Esophagus (tissue), 2 donors: ENCODE measurements around the gene CTDSP2. TPM values are rescaled to one million over a fixed set of nuclear protein-coding genes. Genes with fewer than 3 reads are reported as not detected.

ENCODE experiments used
- H3K27ac ChIP-seq, 2 donors: one replicate each; pipeline ENCODE4 v1.5.1; 2013; ENCODE audit warnings: low read depth in 2 of 2, mild to moderate bottlenecking in 2 of 2, inconsistent platforms in 1 of 2, low read length in 1 of 2, moderate library complexity in 1 of 2
- H3K27me3 ChIP-seq, 2 donors: one replicate each; pipeline ENCODE4 v1.6.1; 2013; ENCODE audit warnings: low read length in 2 of 2, control low read depth in 1 of 2, mild to moderate bottlenecking in 1 of 2; ENCODE audit not compliant: insufficient read depth in 2 of 2, control insufficient read depth in 1 of 2
- H3K36me3 ChIP-seq, 2 donors: one replicate each; pipeline ENCODE4 v1.6.1; 2013; ENCODE audit warnings: low read length in 1 of 2; ENCODE audit not compliant: control insufficient read depth in 2 of 2, insufficient read depth in 2 of 2
- H3K4me1 ChIP-seq, 2 donors: one replicate each; pipeline ENCODE4 v1.6.1; 2013; ENCODE audit warnings: low read length in 1 of 2; ENCODE audit not compliant: control insufficient read depth in 2 of 2, insufficient read depth in 2 of 2
- H3K4me3 ChIP-seq, 2 donors: one replicate each; pipeline ENCODE4 v1.5.1; 2013; ENCODE audit warnings: low read length in 2 of 2, mild to moderate bottlenecking in 2 of 2, low read depth in 1 of 2, moderate library complexity in 1 of 2
- H3K9me3 ChIP-seq, 2 donors: one replicate each; pipeline ENCODE4 v1.6.1; 2013; ENCODE audit warnings: mild to moderate bottlenecking in 2 of 2, low read depth in 1 of 2, low read length in 1 of 2, moderate library complexity in 1 of 2; ENCODE audit not compliant: control insufficient read depth in 2 of 2, insufficient read depth in 1 of 2
- WGBS, 2 donors: extraction: QIAGEN DNeasy Blood & Tissue Kit; methylation state at CpG; one replicate each; pipeline ENCODE4 v1.1.7; 2013; 5-methylcytosine and 5-hydroxymethylcytosine counted together
- polyA plus RNA-seq, 2 donors: library from polyadenylated mRNA; stranded (reverse); fragments of 200-250 nt; gene quantifications; one replicate each; pipeline ENCODE4 v1.2.3, GENCODE V29; 2013
- donor health status: healthy with polysubstance abuse.
- donor health status: Bipolar disorder and iron deficiency.

CTDSP2 gene
- polyA plus RNA-seq, 2 donors: 22.4 to 34.7 TPM

DNA sequence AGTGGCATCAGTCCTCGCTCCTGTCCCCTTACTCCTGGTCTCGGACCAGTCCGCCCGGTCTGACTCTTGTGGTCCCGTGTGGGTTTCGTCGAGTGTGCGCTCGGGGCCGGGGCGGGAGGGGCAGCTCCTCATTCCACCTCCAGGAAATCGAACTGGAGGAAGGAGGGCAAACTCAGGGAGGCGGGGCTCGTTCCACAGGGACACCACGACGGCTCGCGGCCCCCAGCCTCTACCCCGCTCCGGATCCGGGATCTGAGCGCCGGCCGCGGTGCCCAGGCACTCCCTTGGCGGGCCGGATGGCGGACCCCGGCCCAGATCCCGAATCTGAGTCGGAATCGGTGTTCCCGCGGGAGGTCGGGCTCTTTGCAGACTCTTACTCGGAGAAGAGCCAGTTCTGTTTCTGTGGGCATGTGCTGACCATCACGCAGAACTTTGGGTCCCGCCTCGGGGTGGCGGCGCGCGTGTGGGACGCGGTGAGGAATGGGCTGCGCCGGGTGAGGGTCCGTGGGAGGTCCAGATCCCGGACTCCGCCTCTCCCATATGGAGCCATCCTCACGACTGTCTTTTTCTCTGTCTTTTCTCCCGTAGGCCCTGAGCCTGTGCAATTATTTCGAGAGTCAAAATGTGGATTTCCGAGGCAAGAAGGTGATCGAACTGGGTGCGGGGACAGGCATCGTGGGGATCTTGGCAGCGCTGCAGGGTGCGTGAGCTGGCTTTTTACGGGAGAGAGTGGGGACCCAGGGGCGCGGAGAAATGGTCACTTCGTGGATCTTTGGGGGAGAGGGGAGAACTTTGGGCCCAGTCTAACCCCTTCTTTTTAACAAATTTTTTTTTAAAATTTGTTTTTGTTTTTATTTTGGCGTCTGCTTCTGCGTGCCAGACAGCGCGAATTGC is 73.9 kb downstream of the CTDSP2 start, which contains the start of gene EEF1AKMT3:
TSS of gene EEF1AKMT3 (plus strand) at position 186 of the 894 bp plus-strand sequence. CDS start at position 297, 111 bp downstream.
- no peaks in the 10 kb centered on the region for H3K27me3 ChIP-seq
- peak within 1 kb of the TSS; percentile 80 to 85 for H3K4me3 ChIP-seq
- peak within 1 kb of the TSS; percentile 85 to 98 for H3K27ac ChIP-seq
- no peaks in the 10 kb centered on the region for H3K9me3 ChIP-seq
- WGBS, 2 donors: 1 to 3% methylated on average over 66 to 67 of the region's 67 CpGs
- H3K4me1 ChIP-seq: peaks cover 3 to 4% of the 10 kb centered on the region in 2 donors
- H3K36me3 ChIP-seq: peaks cover 0 to 7% of the 10 kb centered on the region in 2 donors

DNA sequence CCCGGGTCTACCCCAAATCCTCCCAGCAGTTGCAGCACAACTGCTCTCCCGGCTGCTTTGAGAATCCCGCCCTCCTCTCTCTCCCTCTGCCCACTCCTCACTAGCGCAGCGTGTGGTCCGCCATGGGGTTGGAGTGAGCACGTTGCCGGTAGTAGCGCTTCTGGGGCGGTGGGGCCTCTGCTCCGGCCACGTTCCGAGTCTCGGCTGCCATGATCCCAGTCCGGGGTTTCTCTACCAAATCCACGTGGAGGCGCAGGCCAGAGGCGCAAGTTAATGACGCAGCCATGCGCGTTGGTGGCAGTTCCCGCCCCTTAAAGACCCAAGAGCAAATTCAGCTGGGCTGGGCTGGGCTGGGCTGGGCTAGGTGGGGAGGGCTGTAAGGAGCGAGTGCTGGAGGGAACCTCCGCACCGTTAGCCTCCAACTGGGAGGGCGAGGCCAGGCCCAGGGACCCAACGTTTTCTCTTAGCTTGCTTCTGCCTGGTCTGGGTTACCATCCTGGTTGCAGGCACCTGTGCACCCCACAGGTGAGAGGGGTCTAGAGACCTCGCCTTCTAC is 74.6 kb downstream of the CTDSP2 start, which contains the start of gene METTL1:
TSS of gene METTL1 (minus strand) at position 233 of the 556 bp plus-strand sequence. CDS start at position 211, 22 bp downstream.
- peak within 1 kb of the TSS; percentile 85 to 98 for H3K27ac ChIP-seq
- peaks cover 4 to 5% of the 10 kb centered on the region in 2 donors for H3K4me1 ChIP-seq
- H3K36me3 ChIP-seq: peaks cover 0 to 7% of the 10 kb centered on the region in 2 donors
- H3K27me3 ChIP-seq: no peaks in the 10 kb centered on the region
- H3K9me3 ChIP-seq: no peaks in the 10 kb centered on the region
- H3K4me3 ChIP-seq: peak within 1 kb of the TSS; percentile 80 to 85
- 0% methylated on average over 28 of the region's 28 CpGs for WGBS, 2 donors

DNA sequence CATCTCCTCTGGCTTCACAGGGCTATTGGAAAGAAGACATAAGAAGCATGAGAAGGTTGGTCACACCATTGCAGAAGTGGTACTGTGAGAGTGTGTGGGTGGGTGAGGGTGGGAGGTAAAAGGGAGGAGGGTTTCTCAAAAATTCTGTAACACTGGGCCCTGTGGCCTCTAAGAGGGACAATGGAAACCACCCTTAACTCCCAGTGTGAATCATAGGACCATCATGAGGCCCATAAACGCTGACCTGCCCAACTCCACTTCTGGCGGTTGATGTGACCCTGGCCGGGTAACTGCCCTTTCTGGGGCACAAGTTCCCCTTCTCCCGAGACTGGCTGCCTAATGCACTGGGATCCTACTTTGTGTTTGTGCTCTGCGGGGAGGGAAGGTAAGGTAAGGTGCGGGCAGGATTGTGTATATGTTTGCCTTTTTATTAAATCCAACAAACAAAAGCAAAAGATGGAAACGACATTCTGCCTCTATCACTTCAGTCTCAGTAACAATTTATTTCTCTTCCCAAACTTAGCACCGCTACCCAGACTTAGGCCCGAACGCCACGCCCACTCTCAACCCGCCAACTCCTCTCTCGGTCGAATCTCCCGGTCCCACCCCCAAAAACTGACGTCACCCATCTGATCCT is 75.2 kb downstream of the CTDSP2 start:
- no peaks in the 10 kb centered on the region for H3K27me3 ChIP-seq
- H3K4me1 ChIP-seq: peaks cover 10% of the 10 kb centered on the region in 2 donors
- peak overlapping the region; percentile 85 to 98 for H3K27ac ChIP-seq
- H3K36me3 ChIP-seq: peaks cover 0 to 7% of the 10 kb centered on the region in 2 donors
- 0 to 2% methylated on average over 16 of the region's 16 CpGs for WGBS, 2 donors
- peak overlapping the region; percentile 80 to 85 for H3K4me3 ChIP-seq
- H3K9me3 ChIP-seq: no peaks in the 10 kb centered on the region

DNA sequence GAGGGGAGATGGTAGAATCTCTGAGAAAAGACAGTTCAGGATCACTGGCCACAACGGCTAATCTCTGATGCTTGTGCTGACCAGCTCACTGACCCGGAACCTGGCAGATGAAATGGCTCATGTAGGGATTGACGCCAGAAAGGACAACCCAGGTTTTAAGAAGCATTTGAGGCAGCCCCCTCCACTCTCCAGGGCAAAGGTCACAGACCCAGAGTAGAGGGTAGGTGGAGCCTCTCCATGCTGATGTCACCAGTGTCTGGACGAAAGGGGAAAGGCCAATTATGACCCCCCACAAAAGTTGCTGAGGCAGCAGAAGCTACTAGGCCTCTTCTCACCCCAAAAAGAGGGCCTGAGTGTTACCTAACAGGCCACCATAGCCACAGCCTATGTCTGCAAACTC is 75.8 kb downstream of the CTDSP2 start:
- peaks cover 0 to 7% of the 10 kb centered on the region in 2 donors for H3K36me3 ChIP-seq
- H3K9me3 ChIP-seq: no peaks in the 10 kb centered on the region
- H3K27ac ChIP-seq: no peak overlapping the region
- H3K27me3 ChIP-seq: no peaks in the 10 kb centered on the region
- peaks cover 16% of the 10 kb centered on the region in 2 donors for H3K4me1 ChIP-seq
- no peak overlapping the region for H3K4me3 ChIP-seq
- WGBS, 2 donors: 90 to 93% methylated on average over 4 of the region's 4 CpGs

Other genes starting within 250 kb of the CTDSP2 start
- gene DTX3, start 241.9 kb downstream of the CTDSP2 start, polyA plus RNA-seq: 10 to 100 TPM; 11.6 to 16.7 TPM
- gene ARHGEF25, start 235.3 kb downstream of the CTDSP2 start, polyA plus RNA-seq: 10 to 100 TPM; 18.4 to 20.8 TPM
- gene B4GALNT1, start 213.5 kb downstream of the CTDSP2 start, polyA plus RNA-seq: under 1 TPM; 0.10 to 0.18 TPM
- 100 to 1,000 TPM; 106 to 120 TPM for gene OS9, start 152.6 kb downstream of the CTDSP2 start, polyA plus RNA-seq
- under 1 TPM; 0.61 to 0.94 TPM for gene AGAP2, start 108.0 kb downstream of the CTDSP2 start, polyA plus RNA-seq
- 10 to 100 TPM; 16.3 to 19.8 TPM for gene TSPAN31, start 101.7 kb downstream of the CTDSP2 start, polyA plus RNA-seq
- 10 to 100 TPM; 22.1 to 52.6 TPM for gene CDK4, start 94.4 kb downstream of the CTDSP2 start, polyA plus RNA-seq
- 10 to 100 TPM in 1 of 2 donors, 1 to 10 TPM in 1; 8.0 to 10.9 TPM for gene MARCHF9, start 91.6 kb downstream of the CTDSP2 start, polyA plus RNA-seq
- gene CYP27B1, start 79.7 kb downstream of the CTDSP2 start, polyA plus RNA-seq: under 1 TPM; 0.64 to 0.96 TPM
- gene METTL1, start 74.6 kb downstream of the CTDSP2 start, polyA plus RNA-seq: 10 to 100 TPM; 18.8 to 19.3 TPM
- gene EEF1AKMT3, start 74.1 kb downstream of the CTDSP2 start, polyA plus RNA-seq: 1 to 10 TPM; 1.1 to 2.4 TPM
- 10 to 100 TPM; 20.5 to 30.4 TPM for gene TSFM, start 63.9 kb downstream of the CTDSP2 start, polyA plus RNA-seq
- 1 to 10 TPM; 2.1 to 4.4 TPM for gene AVIL, start 28.0 kb downstream of the CTDSP2 start, polyA plus RNA-seq
- gene ATP23, start 94.8 kb upstream of the CTDSP2 start, polyA plus RNA-seq: 10 to 100 TPM in 1 of 2 donors, 1 to 10 TPM in 1; 5.7 to 11.0 TPM